Non-pigmented ciliary epithelial cell (primary cell): ENCODE data around the gene LSM2.
"Not testable (repeated sequence)": the region's sequence is repeated elsewhere in the genome, so short reads cannot be mapped to it uniquely, and the experiment has no call there.

Experiments
- DNase-seq: peaks from one replicate; pipeline ENCODE4 v3.0.0-alpha.2; 2010; ENCODE audit warnings: low read depth

LSM2 gene

GRCh38 chr6:31797588-31797987 lies 9.2 kb downstream of the LSM2 start:
- DNase-seq, result no peak

GRCh38 chr6:31796993-31797385 lies 9.8 kb downstream of the LSM2 start:
- no peak for DNase-seq

DNA sequence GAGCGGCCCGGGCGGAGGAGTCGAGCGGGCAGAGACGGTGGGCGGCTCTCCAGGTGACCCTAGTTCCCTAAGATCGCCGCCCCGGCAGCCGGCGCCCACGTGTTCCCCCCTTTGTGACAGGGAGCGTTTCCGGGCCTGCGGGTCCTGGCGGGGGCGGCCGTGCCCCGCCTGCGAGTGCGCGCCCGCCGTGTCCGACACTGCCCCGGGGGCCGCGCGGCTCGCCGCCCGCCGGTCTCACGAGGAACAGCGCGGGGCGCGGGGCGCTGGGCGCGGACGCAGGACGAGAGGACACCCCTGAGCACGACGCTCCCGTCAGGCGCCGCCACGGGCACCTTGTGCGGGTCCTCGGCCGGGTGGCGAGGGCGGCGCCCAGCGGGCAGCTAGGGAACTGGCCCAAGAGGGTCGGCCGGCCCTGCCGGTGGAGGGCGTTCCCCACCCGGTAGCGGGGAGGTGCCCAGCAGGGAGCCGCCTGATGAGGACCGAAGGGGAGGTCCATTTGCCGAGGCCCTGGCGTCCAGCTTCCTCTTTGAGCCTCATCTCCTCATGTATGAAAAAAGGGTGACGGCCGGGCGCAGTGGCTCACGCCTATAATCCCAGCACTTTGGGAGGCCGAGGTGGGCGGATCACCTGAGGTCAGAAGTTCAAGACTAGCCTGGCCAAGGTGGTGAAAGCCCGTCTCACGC lies 11.0 kb downstream of the LSM2 start, which contains the start of gene VARS1:
Gene VARS1, minus strand, starts transcription at position 137 of the 683 bp plus-strand sequence. CDS start 535 bp downstream, outside the sequence.
- no peak for DNase-seq

GRCh38 chr6:31794866-31795615 lies 11.7 kb downstream of the LSM2 start:
- DNase-seq, result no peak

GRCh38 chr6:31794294-31794865 lies 12.4 kb downstream of the LSM2 start:
- no peak for DNase-seq

DNA sequence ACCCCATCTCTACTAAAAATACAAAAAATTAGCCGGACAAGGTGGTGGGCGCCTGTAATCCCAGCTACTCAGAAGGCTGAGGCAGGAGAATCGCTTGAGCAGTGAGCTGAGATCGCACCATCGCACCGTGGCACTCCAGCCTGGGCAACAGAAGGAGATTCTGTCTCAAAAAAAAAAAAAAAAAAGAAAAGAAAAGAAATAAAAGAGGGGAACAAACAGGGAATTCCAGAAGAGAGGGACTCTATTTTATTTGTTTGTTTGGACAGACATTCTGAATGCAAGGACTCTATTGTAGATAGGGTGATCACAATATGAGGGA lies 12.9 kb downstream of the LSM2 start:
- not testable (repeated sequence) for DNase-seq

- no peak for DNase-seq
These were observed 14.0 kb downstream of the LSM2 start for GRCh38 chr6:31792761-31793171.

GRCh38 chr6:31792090-31792374 lies 14.7 kb downstream of the LSM2 start:
- DNase-seq, result no peak

DNA sequence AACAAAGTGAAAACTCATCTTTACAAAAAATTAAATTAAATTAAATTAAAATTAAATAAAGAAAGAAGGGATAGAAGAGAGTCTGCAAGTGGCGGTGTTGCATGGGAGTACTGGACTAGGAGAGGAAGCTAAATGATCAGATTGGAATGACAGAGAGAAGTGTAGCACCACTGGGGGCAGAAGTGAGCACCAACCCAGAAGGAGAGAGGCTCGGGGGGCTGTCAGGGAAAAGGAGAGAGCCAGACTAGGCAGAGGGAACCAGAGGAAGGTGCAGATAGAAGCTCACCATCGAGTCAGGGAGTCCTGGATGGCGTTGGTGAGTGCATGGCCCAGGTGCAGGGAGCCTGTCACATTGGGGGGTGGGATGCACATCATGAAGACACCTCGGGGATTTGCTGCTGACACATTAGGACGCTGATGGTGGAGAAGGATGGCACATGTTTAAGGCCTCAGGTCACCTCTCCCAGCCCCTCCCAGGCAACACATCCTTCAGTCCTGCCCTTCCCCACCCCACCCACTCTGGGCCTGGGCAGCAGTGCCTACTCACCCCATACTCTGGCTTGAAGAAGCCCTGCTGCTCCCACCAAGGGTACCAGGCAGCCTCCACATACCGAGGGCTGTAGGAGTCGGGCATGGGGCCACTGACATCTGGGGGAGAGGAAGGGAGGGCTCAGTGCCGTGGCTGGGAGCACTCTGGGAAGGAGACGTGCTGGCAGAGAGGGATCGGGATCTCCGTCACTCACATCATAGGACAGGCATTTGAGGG lies 15.3 kb downstream of the LSM2 start:
- DNase-seq, result no peak

DNA sequence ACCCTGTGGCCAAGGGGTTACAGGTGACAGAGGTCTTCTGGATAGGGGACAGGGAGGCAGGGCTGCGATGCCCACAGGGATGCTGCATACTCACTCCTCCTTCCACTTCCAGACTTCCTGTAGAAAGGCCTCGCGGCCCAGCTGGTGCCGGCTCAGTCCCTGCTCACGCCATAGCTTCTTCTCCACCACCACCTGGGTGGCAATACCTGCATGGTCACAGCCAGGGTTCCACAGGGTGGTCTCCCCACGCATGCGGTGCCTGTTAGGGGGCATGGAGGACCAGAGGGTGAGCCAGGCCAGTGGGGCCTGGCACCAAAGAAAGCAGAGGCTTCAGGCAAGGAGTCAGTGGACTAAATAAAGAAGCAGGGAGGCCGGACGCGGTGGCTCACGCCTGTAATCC lies 21.3 kb downstream of the LSM2 start:
- DNase-seq, result no peak

DNA sequence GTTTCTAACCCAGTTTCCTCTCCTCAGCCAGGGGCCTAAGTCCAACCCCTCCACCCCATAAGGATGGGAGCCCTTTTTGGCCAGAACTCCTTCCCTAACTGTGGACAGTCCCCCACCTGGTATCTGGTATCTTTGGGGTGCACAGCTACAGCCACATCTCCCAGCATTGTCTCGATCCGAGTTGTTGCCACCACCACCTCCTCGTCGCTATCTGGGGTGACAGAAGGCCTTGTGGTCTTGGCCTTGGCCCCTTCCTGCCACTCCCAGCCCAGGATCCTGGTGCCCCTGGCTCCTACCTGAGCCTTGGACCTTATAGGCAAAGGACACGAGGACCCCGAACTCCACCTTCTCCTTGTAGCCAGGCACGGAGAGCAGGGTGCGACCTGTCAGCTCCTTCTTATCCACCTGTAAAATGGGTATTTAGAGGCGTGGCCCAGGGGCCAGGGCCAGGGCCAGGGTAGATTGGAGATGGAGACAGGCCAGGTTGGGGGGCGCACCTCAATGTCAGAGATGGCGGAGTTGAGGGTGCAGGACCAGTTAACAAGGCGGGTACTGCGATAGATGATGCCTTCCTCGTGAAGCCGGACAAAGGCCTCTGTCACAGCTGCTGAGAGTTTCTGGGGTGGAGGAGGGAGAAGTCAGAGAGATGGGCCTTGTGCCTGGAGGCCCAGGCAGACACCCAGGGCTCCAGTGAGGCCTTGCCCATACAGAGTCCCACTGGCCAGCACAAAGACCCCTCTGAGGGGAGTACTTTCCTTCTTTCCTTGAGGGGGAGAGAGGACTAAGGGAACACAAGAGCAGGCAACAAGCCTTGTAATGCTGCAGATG lies 22.5 kb downstream of the LSM2 start:
- no peak for DNase-seq

GRCh38 chr6:31782126-31782855 lies 24.5 kb downstream of the LSM2 start:
- no peak for DNase-seq

DNA sequence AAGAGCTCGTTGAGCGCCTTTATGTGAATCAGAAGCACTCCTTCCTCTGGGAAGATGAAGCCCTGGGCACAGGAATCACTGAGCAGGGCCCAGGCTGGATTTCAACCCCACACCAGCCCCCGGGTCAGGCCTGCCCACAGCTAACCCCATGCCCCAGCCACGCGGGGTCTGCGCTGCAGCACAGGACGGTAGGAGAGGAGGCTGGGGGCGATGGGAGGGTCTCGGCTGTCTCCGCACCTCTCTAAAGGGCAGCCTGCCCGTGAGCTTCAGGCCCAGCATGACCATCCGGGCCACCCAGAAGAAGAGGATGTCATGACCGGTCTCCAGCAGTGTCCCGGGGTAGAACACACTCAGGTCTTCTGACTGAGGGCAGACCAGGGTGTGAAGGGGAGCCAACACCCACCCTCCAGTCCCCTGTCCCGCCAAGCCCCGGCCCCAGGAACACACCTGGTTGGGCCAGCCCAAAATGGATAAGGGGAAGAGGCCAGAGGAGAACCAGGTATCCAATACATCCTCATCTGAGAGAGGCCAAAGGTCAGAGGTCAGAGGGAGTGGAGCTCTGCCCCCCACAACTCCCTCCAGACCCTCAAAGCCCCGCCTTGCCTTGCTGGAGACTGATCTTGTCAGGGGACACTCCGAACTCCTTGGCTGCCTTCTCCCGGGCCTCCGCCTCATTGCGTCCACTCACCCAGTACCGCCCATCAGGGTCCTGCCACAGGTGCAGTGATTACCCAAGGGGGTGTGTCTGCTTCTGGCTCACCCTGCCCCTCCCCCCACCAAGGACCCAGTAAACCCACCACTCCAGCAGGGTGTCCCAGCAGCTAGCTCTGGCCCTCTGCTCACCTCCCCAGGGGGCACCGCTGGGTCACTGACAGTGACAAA lies 25.3 kb downstream of the LSM2 start:
- DNase-seq, result no peak

DNA sequence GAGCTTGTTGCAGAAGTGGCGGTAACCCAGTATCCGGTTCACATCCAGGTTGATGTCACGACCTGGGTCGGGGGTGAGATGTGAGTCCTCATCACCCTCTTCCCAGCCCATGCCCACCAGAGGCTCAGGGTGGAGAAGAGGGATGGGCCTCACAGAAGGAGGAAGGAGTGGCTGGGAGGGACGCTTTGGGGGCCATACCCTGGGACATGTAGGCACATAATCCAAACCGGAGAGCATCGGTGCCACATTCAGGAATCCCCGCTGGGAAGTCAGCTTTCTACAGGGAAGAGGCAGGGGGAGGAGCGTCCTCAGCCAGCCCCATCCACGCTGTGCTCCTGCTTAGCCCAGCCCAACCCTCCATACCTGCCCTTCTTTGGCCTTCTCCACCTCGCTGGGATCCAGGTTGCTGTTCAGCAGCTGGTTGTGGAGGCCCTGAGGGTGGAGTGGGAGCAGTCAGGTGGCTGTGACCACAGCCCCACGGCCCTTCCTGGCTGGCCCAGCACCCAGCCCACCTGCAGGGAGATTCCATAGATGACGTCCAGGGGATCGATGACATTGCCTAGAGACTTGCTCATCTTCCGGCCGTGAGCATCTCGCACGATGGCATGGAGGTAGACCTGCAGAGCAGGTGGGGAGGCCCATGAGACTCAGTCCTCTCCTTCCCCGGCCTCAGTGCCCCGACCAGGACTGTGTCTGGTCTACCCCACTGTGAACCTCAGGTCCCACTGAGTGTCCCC lies 26.1 kb downstream of the LSM2 start:
- DNase-seq, result no peak

- DNase-seq, result no peak
These were observed 26.9 kb downstream of the LSM2 start for GRCh38 chr6:31779908-31780307.

DNA sequence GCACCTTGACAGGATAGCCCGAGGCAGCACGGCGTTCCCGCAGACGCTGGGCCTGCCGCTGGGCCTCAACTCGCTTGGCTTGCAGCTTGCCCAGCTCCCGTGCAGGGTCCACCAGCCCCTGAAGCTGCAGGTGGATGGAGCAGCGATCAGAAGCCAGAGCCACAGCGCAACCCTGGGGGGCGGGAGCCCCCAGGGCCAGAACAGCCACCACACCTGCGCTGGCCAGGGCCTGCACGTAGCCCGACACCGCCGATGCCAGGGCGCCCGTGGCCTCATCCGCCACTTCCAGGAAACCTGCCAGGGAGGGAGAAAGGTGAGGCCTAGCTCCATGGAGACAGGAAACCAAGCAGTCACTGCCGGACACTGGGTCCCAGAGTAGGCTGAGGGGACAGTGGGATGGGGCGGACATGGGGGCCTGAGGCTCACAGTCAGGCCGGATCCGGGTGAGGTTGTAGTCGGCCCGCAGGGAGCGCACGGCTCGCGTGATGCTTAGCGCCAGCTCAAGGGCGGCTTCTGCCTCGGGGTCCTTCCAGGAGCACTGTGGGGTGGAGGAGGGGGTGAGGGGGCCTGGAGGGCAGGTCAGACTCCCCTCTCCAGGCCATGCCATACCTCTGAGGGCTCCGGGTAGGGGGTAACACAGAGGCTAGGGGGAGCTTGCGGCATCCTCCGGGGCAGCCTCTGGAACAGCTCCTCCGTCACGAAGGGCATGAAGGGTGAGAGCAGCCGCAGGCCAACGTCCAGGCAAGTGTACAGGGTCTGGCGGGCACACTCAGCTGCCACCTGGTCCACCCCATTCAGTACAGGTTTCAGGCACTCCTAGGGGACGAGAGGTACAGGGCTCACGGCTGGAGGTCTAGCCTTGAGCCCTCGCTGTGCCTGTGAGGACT lies 27.5 kb downstream of the LSM2 start:
- no peak for DNase-seq

- DNase-seq, result no peak
These were observed 28.6 kb downstream of the LSM2 start for GRCh38 chr6:31778193-31778592.

DNA sequence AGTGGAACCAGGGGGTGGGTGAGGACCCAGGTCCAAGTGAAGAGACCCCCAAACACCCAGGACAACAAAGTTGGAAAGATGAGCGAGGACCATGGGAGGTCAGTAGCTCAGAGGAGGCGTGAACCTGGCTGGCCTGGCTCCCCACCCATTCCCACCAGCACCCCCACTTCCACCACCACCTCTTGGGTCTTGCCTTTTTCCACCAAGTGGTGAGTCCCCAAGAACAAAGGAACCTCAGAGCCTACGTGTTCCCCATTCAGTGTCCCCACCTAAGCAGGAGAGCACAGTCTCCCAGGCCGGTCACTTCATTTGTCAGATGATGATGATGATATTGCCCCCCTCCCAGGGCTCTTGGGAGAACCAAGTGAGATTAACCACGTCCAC lies 29.1 kb downstream of the LSM2 start:
- no peak for DNase-seq
